Stimulated activated CD4-positive, alpha-beta T cell treated with anti-CD3 and anti-CD28 coated beads, Interleukin-12 subunit alpha, Interleukin-12 subunit beta, amount 100 ng/mL, for 48 hours (primary cell): ENCODE results near the gene ANKRD44.

Experiments
- DNase-seq, 3 donors: peaks; one replicate each; pipeline ENCODE4 v3.0.0-alpha.2; 2020; ENCODE audit warnings: low read depth in 2 of 3, low spot score in 1 of 3

ANKRD44 gene

DNA sequence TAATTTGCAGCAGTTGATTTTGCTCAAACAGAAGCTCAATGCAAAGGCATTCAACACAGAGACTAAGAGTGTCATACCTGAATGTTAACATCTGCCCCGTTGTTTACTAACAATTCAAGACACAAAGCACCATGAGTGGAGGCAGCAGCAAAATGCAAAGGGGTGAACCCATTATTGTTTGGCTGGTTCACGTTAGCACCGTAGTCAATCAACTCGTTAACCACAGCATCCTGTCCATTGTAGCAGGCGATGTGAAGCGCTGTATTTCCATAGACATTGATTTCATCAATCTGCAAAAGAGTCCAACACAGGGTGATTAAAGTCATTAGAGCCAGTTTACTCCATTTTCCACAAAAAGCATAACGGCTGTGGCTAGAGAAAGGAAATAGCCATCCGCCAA lies 189.3 kb downstream of the ANKRD44 start:
- no peak for DNase-seq

GRCh38 chr2:197116306-197116879 lies 194.2 kb downstream of the ANKRD44 start:
- no peak for DNase-seq

DNA sequence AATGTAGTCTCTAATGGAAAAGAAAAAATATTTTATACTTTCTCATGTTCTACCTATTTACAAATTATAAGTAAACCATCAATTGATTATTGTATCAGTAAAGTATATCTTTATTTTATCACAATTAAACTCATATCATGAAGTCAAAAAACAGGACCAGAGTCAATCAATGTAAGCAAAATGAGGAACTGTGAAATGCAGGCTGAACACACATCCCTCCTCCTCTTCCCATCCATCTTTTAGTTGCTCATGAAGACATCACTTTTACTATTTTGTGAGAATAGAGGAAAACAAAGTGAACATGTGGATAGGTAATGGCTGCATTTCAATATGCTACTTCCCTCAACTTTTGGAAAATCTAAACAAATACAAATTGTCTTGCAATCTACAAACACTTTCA lies 195.3 kb downstream of the ANKRD44 start:
- DNase-seq = no peak

DNA sequence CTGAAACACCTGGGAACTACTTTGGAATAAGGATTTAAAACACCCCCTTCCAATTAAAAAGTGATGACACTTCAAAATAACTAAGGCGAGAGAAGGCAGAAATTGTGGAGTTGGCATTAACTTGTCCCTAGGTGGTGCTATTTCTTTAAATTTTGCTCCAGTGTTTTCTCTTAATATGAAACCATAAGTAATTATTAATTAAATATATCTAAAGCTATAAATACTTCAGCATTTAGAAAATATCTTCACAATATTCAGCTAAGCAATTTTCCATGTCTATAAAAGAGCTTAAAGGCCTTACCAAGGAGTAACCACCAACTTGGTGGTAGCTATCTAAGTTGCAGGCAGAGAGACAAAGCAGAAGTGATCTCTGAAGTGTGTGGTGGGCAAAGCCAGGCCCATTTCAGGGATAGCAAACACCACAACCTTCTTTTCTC lies 197.3 kb downstream of the ANKRD44 start:
- DNase-seq = no peak

GRCh38 chr2:197109326-197109725 lies 201.3 kb downstream of the ANKRD44 start:
- DNase-seq = no peak

DNA sequence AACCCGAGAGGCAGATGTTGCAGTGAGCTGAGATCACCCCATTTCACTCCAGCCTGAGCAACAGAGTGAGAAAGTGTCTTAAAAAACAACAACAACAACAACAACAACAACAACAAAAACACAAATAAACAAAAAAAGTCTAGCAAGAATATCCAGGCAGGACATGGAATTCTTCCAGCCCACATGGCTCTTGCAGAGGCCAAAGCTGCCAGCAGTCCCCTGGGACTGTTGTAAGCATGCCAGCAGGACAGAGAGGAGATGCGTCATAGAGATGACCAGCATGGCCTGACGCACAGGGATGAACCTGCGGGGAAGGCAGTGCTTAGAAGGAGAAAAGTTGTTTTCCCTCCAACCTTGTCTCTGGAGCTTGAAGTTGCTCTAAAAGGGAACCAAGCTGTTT lies 201.8 kb downstream of the ANKRD44 start:
- DNase-seq = no peak

DNA sequence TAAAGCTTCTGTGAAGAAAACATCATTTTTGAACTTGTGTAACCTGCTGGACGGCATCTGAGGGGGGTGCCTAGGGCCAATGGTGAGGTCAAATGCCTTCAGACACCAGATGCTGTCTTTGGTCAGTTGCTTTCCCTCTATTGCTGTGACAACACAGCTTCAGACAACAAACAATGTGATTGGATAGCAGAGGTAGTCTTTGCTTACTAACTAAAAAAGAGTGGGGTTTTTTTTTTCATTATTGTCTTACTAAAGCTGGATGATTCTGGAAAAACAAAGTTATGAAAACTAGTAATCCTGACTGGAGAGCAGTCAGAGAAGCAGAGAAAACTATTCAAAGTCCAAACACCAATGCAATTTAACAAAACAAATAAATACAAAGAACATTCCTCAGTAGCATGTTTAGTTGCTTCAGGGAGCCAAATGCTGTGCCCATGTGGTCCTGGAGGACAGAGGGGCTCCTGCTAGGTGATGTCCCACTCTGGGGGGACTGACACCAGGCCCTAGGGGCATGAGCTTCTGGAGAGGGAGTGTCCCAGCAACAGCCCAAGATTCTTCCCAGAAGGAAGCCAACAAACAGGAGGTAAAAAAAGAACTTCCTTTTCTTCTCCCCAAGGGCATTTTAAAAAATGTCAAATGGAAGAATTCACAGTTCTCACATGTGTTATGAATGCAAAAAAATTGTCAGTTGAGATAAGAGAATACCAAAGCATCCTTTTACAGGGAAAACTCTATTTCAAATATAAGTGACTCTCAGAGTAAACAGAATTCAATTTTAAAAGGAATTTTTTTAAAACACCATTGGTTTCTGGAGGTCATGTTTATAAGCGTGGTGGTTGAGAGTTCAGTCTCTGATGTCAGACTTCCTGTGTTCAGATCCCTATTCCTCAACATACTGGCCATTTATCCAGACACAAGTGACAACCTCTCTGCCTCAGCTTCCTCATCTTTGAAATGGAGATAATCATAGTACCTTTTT lies 203.0 kb downstream of the ANKRD44 start:
- no peak for DNase-seq

DNA sequence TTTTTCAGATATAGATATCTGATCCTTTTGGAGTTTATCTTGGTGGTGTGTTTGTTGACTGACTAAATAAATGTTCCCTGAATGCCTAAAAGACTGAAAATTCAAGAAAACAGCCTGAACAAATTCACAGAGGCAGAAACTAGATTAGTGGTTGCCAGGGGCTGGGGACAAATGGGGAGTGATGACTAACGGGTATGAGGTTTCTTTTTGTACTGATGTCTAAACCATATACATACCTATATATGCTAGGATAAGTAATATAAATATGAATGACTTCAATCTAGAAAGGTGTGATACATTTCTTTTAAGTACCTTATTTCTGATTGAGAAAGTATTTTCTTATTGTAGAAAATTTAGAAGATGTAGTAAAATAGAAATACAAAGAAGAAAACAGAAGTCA lies 207.2 kb downstream of the ANKRD44 start:
- no peak for DNase-seq

DNA sequence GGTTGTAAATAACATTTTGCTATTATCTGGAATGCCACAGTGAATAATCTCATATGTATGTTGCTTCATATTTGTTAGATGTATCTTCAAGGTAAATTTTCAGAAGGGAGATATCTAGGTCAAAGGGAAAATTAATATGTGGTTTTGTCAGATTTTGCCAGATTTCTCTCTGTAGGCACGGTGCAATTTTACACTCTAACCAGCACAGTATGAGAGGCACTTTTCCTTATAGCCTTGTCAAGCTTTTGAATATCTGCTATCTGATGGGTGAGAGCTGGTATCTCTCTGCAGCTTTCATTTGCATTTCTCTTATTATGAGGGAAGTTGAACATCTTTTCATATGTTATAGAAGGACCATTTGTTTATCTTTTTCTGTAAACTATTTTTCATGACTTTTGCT lies 208.3 kb downstream of the ANKRD44 start:
- DNase-seq = no peak

GRCh38 chr2:197101519-197101918 lies 209.1 kb downstream of the ANKRD44 start:
- DNase-seq = no peak

DNA sequence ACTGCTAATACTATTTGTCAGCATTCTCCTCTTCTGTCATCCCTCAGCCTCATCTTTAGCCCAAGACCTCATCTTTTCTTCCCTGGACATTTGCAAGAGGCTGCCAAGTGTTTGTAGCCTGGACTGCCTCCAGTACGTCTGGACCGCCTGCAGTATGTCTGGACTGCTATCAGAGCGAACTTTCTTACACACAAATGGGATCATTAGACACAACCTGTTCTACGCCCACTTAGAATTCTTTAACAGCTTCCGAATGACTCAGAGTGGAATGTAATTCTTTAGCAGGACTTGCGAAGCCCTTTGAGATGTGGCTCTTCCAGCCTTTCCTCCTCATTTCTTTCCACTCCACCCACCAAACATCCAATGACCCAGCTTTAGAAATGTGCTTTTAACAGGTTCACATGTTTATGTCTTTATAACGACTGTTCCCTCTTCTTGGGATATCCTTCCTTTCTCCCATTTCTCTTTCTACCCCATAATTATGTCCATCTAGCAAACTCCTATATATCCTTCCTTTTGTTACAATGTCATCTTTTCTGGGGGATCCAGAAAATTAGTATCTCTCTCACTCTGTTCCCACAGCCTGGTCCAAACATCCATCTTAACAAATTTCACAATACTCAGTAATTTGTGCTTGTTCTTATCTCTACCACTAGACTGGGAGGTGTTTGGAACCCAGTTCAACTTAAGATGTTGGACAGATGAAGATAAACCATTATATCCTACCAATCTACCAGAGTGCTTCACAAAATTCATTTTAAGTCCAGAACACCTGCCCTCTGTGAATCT lies 212.8 kb downstream of the ANKRD44 start:
- no peak for DNase-seq

DNA sequence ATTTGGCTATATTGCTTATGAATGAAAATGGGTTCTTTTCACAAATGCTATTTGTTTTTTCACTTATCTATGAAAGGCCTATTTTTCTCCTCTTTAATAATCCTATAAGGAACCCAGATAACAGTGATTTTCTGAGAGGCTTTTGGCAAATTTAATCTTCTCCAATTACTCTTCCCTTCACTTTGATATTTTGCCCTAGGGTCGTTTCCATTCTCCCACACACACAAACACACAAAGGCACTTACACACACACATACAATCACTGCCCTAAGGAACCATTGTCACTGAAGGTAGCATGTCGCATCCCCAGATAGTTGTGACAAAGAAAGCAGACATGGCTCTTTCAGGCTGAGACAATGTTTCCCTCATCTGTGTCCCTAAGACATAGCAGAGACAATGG lies 213.9 kb downstream of the ANKRD44 start:
- DNase-seq = no peak

GRCh38 chr2:197092431-197092830 lies 218.1 kb downstream of the ANKRD44 start:
- no peak for DNase-seq

- DNase-seq = no peak
Observed at GRCh38 chr2:197090742-197091367, 219.7 kb downstream of the ANKRD44 start.

GRCh38 chr2:197089655-197090054 lies 220.9 kb downstream of the ANKRD44 start:
- no peak for DNase-seq

DNA sequence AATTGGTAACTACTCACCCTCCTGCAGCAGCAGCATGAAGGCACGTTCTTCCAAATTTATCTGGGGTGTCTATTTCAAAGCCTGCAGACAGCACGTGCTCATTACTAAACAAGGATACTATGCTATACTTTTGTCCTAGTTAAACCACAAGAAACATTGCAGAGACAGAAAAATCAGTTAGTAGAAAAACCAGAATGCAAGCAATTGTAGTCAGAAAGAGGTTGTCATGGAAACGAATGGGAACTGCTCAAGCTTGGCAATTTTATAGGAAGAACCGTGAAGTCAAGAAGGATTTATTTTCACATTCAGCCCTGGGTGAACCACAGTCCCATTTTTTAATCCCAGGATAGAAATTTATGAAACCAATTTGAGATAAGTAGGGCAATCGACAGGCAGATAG lies 221.9 kb downstream of the ANKRD44 start:
- no peak for DNase-seq

GRCh38 chr2:197086500-197086899 lies 224.1 kb downstream of the ANKRD44 start:
- no peak for DNase-seq

DNA sequence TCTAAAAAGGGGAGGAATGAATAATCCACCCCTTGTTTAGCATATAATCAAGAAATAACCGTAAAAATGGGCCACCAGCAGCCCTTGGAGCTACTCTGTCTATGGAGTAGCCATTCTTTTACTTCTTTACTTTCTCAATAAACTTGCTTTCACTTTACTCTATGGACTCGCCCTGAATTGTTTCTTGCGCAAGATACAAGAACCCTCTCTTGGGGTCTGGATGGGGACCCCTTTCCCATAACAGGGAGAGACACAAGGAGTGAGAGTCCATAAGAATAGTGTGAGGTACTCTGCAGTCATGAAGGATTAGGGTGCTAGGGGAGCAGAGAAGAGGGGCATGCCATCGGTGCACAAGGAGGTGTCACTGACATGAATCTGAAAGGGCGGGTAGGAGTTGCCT lies 224.9 kb downstream of the ANKRD44 start:
- DNase-seq = no peak

- no peak for DNase-seq
Observed at GRCh38 chr2:197081294-197081693, 229.3 kb downstream of the ANKRD44 start.

GRCh38 chr2:197080578-197081216 lies 229.9 kb downstream of the ANKRD44 start:
- no peak for DNase-seq
